ENCODE data around the gene ADARB2.

ADARB2 gene

DNA sequence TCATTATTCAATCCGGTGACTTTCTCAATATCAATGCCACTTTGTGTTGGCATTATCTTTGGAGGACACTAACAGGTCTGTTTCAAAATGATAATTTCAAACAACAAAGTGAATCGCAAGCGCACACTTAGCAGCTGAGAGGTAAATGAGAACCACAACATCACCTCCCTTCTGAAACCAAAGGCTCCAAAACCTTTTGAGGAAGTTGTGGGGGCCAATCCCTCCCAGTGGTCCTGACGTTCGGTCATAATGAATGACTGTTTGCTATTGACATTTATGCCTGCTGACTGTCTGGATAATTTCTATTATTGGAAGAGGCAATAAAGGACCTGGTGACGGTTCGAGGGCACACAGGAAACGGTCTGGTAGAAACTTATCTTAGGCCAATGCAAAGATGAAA, 1.8 kb downstream of the ADARB2 start:
- DNase-seq = no peak

GRCh38 chr10:1734288-1734687, 3.0 kb downstream of the ADARB2 start:
- no peak for DNase-seq

- no peak for DNase-seq
Observed at GRCh38 chr10:1733720-1734119, 3.6 kb downstream of the ADARB2 start.

DNA sequence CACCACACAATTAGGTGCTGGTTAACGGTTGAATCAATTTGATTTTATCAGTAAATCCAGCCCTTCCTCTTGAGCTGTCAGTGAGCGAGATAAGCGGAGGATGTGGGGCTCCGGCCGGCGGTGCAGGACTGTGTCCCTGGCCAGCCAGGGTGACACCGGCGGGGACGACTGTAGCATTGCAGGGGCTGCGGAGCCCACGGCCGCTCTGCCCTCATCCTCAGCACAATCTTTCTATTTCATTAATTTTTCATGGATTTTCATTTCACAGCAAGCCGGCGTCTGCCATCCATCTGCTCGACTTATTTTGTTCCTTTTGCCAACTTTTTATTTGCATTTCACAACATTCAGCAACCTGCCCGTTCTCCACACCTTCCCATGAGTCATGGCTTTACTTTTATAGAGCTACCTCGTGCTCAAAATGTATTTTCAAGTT, 4.7 kb downstream of the ADARB2 start:
- DNase-seq = no peak

DNA sequence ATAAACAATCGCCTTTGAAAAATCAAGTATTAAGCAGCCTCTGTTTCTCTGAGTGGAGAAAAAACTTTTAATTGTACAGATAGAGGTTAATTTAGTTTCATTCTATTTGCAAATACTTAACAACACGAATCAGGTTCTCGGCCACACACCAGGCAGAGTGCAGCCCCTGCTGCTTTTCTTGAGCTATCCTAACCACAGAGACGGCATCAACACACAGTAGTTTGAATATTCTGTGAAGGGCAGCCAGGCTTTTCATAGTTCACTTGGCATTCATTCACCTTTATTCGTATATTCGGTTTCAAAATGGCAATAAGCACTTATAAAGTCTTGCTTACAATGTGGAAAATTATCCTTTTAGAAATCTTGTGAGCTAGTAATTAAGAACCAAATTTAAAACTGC, 5.7 kb downstream of the ADARB2 start:
- DNase-seq = no peak

GRCh38 chr10:1729751-1730150, 7.6 kb downstream of the ADARB2 start:
- no peak for DNase-seq

DNA sequence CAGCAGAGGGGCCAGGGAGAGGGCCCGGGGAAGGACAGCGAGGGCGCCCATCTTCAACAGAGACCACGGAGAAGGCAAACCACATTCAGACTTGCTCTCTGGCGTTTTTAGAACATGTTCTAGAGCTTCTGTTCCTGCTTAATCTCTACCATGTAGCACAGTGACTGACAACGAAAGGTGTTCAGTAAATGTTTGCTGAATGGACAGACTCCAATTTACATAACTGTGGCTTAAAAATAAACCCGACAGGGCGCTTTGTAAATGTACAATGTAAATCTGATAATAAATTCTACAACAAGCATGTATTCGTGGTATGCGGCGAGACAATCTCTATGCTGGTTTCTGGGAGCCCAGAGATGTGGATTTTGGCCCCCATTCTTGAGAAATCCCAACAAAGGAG, 10.5 kb downstream of the ADARB2 start:
- no peak for DNase-seq

DNA sequence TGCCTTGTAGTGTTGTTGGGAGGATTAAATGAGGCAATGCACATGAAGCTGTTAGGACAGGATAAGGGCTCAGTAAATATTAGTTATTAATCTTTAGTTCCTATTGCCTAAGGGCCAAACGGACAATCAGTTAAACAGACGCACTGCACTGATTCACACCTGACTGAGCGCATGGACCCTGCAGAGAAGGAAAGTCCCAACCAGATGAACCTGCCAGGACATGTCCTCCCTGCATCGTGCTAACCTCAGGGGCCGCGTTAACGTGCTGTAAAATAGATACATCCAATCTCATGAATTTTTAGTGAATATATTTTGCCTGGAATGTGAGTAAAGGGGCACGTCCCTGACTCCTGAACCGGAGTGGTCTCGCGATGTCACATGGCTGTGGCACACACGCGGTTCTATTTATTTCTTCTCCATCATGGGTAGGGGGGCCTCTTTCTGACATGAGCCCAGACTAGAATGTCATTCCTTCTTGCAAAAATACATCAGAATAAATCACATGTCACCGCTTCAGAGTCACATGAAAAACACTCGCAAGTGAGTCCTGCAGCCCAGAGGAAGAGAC, 12.3 kb downstream of the ADARB2 start:
- DNase-seq = no peak

GRCh38 chr10:1716839-1717238, 20.5 kb downstream of the ADARB2 start:
- no peak for DNase-seq

- no peak for DNase-seq
Observed at GRCh38 chr10:1715821-1716220, 21.5 kb downstream of the ADARB2 start.

- no peak for DNase-seq
Observed at GRCh38 chr10:1712944-1713671, 24.2 kb downstream of the ADARB2 start.

GRCh38 chr10:1712314-1712713, 25.0 kb downstream of the ADARB2 start:
- no peak for DNase-seq

DNA sequence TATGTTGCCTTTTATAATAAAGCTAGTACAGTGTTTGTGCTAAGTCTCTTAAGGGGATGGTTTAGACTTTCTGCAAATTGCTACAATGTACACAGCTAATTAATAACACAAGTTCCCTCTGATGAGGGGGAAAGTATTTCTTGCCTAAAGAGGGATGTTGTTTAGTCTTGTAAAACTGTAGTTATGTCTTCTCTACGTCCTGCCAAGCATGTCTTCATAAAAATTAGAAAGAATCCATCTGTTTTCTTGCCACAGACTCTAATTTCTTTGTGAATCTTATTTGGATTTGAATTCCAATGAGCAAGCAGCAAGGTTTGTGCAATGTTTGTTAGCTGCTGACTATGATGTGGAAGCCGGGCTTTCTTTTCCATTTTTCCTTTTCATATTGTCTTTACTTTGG, 28.2 kb downstream of the ADARB2 start:
- DNase-seq = no peak

DNA sequence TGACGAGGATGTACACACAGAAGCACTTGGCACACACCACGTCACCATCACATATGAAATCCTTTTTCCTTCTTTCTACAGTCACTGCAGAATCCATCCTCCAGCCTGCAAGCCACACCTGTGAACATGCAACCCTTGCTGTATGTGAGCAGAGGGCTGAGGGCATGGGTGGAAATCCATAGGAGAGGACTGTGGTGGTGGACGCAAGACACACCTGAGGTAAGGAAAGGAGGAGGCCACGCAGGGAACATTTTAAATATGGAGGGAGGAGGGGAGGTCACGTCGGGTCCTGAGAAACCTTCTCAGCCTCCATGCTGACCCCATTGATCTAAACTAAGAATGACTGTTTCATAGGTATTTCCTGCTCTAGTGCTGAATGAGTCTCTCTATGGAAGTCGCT, 28.6 kb downstream of the ADARB2 start:
- DNase-seq = no peak

DNA sequence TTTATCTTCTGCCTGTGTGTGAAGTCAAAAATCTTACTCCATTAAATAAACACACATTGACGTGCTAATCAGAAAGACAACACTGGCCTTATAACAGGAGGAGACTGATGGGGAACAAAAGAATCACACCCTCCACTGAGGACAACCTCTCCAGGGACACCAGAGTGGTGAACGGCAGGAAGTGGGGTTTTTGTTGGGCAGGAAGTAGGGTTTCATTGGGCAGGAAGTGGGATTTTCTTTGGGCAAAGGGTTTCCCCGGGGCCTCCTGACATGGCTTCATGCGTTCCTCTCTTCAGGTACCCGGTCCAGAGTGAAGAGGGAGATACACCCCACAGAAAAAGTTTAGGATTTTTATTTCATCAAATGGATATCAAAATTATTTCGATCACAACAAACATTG, 30.6 kb downstream of the ADARB2 start:
- DNase-seq = no peak

GRCh38 chr10:1706256-1706655, 31.1 kb downstream of the ADARB2 start:
- no peak for DNase-seq

GRCh38 chr10:1698185-1698584, 39.1 kb downstream of the ADARB2 start:
- DNase-seq = no peak

- DNase-seq = no peak
Observed at GRCh38 chr10:1696106-1696505, 41.2 kb downstream of the ADARB2 start.

DNA sequence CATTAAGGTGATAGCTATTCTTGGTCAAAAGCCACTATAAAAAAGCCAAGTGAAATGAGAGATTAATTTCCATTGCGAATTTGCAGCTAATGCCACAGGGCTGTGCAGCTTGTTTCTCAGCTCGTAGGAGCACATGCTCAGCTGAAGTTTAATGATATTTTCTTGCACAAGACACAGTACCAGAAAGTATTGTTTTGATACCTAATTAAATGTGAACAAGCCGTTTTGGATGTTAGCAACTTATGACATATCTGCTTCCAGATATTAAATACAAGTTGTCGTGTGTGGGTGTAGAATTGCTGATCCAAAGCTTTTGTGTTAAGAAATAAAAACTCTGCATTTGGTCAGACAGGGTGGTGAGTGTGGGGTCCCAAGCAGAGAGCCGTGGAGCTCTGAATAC, 47.2 kb downstream of the ADARB2 start:
- no peak for DNase-seq

DNA sequence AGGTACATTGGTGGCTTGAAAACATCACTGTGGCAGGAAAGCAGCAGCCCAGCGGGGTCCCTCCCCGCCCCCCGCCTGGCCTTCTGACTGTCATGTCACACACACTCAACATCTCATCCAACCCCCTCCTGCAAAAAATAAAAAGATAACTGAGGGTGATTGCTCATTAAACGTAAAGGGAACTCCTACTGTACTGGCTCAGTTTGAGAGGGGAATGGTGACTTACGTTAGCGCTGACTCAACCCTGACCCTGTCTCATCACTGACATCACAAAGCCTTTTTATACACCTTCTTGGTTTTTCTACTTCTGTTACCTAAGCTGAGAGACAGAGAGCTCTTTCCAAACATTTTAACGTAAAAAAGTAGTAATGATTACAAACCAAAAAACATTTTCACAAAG, 48.8 kb downstream of the ADARB2 start:
- no peak for DNase-seq

- DNase-seq = no peak
Observed at GRCh38 chr10:1687623-1688150, 49.6 kb downstream of the ADARB2 start.

DNA sequence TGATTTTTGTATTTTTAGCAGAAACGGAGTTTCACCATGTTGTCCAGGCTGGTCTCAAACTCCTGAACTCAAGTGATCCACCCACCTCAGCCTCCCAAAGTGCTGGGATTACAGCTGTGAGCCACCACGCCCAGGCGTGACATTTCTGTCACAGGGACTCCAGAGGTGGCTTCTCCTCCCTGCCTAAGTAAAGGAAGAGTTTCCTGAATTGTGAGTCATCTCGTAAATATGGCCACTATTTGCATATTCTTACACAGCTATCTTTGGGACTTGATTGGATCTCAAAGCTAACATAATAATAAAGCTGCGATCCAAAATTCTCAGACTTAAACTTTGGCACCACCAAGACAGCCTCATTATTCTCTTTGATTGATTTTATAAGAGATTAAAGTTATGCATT, 50.1 kb downstream of the ADARB2 start:
- DNase-seq = no peak

GRCh38 chr10:1686491-1686749, 50.9 kb downstream of the ADARB2 start:
- DNase-seq = no peak

DNA sequence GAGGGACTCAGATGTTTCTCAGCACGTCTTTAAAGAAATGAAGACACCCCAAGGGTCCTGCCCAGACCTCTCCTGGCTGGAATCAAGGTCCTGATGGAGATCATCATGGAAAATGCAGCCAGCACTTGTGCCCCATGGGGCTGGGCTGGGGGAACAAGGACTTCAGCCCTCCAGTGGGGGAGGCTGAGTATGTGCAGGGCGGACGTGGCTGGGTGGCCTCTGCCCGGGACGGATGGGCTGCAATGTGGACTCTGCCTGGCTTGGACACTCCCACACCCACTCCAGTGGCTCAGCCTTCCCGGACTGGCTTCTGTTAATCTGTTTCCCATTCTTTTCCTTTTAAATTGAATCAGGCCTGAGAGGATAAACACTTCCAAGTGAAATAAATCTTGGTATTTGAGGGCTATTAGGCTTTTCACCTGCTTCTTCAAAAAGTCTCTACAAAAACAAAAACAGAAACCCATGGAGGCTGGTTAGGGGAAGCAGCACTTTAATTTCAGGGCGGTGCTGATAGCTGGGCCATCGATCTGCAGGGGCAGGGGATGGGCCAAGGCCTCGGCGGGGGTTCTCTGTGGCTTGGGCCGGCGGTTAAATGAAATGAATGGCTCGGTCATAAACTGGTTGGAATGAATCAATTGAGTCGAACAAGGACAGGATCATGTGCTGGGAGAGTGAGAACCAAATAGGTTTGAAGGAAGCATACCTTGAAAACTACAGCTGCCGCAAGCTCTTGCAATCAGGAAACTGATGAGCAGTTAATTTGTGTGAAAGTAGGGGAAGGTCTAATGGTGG, 51.4 kb downstream of the ADARB2 start:
- DNase-seq = no peak

All from activated CD8-positive, alpha-beta memory T cell treated with anti-CD3 and anti-CD28 coated beads for 24 hours (primary cell).